Suppressor macrophage treated with lipopolysaccharide for 1 hour (primary cell): Measurements from ENCODE around the gene ABCF3.

Experiments used
- DNase-seq, 3 donors: peaks; one replicate each; pipeline ENCODE4 v3.0.0-alpha.2; 2020 to 2022

The ABCF3 gene

DNA sequence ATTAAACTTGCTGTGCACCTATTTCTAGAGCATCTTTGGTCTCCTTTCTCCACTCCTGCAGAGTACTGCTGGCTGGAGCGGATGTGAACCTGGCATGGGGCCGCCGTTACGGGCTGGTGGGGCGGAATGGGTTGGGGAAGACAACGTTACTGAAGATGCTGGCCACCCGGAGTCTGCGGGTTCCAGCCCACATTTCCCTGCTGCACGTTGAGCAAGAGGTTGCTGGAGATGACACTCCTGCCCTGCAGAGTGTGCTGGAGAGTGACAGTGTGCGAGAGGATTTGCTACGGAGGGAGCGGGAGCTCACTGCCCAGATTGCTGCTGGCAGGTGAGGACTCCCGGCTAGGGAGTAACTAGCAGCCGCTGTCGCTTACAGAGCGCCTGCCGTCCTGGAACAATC is 2.1 kb downstream of the ABCF3 start:
- no peak for DNase-seq

DNA sequence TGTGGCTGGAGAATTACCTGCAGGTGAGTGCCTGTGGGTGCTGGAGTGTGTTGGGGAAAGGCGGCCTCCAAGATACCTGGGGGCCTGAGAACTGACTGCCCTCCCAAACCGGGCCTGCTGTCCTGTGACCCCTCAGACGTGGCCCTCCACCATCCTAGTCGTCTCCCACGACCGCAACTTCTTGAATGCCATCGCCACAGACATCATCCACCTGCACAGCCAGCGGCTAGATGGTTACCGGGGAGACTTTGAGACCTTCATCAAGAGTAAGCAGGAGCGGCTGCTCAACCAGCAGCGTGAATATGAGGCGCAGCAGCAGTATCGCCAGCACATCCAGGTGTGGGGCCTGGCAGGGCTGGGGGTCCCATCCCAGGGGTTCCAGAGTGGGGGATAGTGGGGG is 3.4 kb downstream of the ABCF3 start:
- no peak for DNase-seq

DNA sequence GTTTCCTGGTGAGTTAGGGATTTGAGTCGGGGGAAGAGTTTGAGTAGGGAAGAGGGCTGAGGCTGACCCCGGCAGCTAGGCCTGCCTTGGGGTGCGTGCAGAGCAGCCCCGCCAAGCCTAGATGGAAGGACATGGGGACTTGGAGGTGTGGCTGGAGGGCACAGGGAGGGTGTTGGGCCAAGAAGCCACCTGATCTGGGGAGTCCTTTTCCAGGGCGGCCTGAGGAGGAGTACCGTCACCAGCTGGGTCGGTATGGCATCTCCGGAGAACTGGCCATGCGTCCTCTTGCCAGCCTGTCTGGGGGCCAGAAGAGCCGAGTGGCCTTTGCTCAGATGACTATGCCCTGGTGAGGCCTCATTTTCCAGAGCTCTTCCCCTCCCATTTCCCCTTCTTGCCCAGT is 6.9 kb downstream of the ABCF3 start:
- no peak for DNase-seq

DNA sequence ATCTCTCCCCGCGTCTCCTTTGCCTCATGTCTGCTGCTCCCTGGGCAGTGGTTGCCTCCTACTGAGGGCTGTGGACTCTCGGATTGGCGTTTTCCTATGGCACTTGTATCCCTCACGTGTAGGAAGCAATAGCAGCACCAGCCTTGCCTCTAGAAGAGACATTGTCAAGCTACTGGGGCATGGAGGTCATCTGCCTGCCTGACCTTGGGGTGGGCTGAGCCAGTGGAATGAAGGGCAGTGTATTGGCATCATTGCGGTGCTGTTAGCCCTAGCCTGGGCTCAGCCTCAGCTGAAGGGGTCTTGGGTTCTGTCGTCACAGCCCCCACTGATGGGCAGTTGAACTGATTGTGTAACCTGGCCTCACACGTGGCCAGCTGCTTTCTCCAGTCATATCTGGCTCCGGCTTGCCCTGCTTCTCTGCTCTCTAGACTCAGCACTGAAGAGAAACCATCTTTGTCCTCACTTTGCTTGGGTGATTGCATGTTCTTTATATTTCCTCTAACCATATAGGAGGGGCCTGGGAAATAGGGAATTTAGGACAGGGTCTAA is 8.1 kb downstream of the ABCF3 start:
- no peak for DNase-seq

DNA sequence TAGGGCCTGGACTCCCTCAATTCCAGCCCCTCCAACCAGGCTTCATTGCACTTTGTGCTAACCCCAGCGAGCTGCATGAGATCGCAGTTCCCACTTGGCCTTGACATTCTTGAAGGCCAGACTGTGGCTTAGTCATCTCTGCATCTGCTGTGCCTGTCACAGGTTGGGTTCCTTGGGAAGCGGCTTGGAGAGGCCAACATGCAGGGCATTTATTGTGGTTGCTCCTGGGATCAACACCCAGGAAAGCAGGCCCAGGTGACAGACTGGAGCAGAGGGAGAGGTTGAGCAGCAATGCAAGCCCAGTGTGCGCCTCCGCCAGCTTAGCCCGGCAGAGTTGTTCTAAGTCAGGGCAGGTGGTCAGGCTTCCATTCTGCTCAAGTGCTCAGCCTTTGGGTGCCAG is 10.5 kb downstream of the ABCF3 start:
- no peak for DNase-seq

DNA sequence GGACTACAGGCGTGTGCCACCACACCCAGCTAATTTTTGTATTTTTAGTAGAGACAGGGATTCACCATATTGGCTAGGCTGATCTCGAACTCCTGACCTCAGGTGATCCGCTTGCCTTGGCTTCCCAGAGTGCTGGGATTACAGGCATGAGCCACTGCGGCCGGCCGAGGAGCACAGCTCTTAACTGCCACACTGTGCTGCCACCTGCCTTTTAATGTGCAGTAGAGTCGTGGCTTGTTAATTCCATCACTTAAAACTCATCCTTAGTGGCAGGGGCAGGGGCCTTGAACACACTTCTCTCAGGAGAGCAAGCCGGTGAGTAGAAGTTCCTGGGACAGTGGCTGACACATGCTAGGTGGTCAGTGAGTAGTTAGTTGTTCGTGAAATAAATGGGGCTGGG is 12.5 kb downstream of the ABCF3 start:
- no peak for DNase-seq

DNA sequence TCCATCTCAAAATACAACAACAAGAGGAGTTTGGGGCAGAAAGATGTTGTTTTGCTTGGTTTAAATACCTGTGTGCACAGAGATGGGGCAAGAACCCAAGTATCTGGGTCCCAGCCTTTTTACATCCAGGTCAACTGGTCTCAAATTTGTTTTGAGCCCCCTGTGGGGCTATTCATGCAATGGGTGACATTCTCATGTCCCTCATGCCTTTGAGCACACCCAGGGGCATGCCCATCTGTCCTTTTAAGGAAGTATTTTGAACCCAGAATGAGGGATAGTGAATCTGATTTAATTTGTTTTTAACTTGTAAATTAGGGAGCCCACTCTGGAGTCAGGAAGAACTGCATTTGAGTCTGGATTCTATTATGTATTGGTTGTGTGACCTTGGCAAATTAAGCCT is 14.8 kb downstream of the ABCF3 start:
- DNase-seq, result no peak

DNA sequence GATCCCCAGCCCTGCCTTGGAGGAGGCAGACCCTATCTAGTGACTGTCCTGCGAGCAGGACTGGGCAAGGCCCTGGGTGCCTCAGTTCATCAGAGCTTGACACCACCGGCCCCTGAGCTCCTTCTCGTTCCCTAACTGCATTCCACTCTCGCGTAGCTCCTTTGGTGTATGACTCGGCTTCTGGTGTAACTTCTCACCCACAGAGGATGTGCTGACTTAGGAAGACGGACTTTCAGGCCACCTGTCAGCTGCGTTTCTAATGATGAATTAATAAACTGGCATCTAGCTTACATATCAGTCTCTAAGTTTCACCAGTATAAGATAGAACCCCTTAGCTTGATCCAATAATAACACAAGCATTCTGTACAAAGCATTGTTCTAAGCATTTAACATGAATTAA is 17.5 kb downstream of the ABCF3 start:
- DNase-seq, result no peak

DNA sequence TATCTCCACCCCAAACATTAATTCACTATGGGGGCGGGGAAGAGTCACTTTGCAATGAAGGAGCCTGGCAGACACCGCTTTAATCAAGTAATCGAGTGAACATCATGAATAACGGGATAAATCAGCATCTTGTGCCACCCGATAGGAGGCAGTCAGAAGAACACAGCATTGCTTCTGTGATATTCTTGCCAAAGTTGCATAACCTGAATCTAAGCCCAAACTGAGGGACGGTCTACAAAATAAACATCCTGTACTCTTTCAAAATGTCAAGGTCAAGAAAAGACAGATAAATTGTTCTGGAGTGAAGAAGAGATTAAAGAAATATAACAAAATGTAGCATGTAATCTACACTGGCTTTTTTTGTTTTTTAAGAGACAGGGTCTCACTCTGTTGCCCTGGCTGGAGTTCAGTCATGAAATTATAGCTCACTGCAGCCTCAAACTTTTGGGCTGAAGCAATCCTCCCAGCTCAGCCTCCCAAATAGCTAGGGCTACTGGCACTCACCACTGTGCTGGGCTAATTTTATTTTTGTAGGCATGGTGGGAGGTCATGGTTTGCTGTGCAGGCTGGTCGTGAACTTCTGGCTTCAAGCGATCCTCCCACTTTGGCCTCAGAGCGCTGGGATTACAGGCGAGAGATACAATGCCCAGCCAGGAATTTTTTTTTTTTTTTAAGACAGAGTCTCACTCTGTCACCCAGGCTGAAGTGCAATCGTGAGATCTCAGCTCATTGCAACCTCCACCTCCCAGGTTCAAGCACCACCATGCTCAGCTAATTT is 23.3 kb downstream of the ABCF3 start:
- no peak for DNase-seq

DNA sequence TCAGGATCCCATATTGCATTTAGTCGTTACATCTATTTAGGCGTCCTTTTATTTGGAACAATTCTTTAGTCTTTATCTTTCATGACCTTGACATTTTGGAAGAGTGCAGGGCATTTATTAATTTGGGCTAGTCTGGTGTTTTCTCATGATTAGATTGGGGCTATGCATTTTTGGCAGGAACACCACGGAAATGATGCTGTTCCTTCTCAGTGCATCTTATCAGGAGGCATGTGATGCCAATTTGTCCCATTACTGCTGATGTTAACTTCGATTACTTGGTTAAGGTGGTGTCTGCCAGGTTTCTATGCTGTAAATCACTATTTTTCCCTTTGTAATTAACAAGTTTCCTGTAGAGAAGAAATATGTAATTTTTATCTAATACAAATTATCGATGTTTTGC is 25.3 kb downstream of the ABCF3 start:
- no peak for DNase-seq

DNA sequence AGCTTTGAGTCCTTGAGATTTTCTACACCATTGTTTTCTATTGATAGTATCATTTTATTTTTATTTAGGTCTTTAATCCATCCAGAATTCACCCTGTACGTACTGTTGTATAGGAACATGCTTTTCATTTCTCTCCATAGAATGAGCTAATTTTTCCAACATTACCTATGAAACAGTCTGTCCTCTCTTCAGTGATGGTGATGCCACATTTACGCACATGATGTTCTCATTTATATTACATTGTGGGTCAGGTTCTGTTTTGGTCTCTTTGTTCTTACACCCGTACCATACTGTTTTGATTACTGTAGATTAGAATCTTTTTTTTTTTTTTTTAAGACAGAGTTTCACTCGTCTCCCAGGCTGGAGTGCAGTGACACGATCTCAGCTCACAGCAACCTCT is 25.7 kb downstream of the ABCF3 start:
- DNase-seq, result no peak

DNA sequence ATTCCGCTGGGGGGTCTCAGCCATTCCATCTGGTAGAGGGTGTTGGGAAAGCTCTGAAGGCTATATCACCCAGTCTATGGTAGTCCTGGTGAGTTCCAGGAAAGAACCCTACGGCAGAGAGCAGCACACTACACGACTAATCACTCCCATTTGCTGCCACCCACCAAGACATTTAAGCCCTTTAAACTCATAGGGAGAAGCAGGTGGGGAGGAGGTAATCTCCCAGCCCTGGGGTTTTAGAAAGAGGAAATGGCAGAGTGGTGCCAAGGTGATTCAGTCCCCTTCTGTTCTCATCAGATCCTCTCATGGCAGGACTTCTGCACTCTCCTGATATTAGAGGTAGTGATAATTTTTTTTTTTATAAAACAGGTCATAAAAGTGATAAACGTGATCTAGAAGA is 32.8 kb downstream of the ABCF3 start:
- DNase-seq, result no peak

DNA sequence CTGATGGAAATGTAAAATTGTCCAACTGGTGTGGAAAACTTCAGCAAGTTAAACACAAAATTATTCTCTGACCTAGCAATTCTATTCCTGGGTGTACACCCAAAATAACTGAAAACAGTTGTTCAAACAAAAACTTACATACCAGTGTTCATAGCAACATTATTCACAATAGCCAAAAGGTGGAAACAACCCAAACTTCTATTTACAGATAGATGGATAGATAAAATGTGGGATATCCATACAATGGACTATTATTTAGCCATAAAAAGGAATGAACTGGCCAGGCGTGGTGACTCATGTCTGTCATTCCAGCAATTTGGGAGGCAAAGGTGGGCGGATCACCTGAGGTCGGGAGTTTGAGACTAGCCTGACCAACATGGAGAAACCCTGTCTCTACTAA is 36.5 kb downstream of the ABCF3 start:
- no peak for DNase-seq

DNA sequence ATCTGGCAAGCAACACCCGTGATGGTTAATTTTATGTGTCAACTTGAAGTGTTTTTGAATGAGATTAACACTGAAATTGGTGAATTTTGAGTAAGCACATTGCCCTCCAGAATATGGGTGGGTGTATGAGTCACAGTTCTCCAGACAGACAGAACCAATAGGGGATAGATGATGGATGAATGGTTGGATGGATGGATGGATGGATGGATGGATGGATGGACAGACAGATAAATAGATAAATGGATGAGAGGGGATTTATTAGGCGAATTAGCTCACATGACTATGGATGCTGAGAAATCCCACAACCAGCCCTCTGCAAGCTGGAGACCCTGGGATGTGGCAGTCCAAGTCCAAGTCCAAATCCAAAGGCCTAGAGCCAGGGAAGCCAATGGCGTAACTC is 37.9 kb downstream of the ABCF3 start:
- no peak for DNase-seq

DNA sequence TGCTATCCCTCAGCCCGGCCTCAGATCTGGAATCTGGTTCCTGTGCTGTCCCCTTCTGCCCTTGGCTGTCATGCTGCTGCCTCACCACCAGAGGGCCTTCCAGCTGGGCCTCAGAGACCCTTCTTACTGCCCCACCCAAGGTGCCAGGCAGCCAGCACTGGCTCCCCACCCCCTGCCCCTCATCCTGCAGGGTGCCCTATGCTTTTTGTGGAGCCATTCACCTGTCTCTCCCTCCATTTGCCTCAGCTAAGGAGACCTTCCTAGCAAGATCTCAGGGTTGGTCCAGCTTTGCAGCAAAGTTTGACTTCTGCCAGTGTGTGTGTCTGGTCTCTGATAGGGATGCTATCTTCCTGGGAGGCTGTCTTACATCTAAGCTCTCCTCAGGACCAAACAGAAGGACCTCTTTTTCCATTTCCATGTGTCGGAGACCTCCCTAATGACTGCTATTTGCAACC is 41.5 kb downstream of the ABCF3 start:
- peak; percentile 59 to 66 (median 61) for DNase-seq

DNA sequence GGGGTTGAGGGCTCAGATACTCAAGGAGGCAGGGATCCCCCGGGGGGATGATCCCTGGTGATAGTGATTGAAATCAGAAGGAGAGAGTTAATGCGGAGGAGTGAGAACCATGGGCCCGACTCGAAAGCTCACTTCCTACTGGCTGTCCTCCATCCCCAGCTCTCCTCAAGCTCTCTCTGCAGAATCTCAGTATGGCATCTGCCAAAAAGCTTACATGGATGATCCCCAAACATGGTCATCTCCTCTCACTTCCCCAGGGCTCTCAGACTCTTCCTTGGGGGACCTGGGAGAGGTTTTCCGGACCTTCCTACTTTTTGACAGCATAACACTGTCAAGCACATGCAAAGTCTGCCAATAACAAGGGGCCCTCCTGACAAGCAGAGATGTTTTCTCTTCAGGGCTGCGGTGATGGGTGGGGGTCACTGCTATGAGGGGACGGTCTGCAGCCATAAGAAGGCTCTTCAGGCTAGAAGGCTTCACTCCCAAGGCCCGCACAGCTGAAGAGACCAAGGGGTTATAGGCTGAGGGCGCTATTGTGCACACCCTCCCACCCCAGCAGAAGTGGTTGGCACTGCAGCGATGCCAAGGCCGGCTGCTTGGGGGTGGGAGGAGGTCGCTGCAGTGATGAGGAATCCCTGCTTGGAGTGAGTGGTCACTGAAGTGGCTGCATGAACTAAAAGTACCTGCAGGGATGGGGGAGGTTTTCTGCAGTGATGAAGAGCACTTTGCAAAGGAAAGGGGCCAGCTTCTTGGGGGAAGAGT is 42.6 kb downstream of the ABCF3 start:
- no peak for DNase-seq

DNA sequence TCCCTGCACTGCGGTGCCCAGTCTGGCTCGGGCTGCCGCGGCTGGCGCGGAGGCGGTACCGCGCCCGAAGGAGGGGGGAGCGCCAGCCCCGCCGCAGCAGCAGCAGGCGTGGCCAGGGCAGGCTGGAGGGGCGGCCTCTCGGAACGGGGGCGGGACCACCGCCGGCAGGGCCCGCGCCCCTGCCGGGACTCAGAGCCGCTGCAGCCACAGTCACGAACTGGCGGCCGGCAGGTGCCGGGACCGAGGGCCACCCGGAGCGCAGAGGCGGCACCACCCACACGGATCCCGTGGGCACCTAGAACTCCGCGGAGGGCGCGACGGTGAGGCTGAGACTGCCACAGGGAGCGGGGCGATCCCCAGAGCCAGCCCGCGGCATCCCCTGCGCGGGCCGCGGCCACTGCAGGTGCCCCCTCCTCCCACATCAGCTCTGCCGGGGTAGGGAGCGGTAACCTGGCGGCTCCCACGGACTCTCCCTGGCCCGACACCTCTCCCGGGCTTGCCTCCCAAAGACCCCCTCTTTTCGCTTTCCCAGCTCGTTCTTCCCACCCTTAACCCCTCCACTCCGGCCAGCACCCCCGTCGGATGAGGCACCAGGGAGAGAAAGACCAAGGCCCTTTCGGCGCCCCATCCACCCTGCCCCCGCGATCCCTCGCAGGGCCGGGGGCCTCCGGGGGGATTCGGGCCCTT is 43.5 kb downstream of the ABCF3 start, which contains the start of gene VWA5B2:
VWA5B2 (plus strand) TSS at position 192 of the 687 bp plus-strand sequence. CDS start 944 bp downstream, outside the sequence.
- DNase-seq, result peak; percentile 60 to 78 (median 64)

DNA sequence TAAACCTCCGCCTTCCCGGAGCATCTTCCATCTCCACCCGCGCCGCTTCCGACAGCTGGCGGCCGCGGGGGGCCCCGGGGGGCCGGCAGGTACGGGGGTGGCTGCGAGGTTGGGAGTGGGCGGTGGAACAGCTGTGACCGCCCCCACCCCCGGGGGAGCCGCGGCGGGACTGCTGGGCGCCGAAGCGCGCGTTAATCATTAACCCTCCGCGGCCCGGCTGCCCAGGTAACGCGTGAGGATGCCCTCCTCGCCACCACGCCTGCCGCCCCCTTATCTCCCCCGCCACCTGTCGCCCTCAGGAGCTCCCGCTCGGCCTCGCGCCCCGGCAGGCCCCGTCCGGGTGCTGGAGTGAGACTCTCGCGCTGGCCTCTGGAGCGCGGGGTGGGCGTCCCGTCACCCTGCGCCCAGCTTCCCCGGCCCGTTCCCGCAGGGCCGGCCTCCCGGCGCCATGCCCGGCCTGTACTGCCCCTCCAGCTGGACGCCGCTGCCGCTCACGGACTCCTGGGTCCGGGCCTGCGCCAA is 44.1 kb downstream of the ABCF3 start:
- DNase-seq, result peak in 2 of 3 donors; percentile 16 to 18

DNA sequence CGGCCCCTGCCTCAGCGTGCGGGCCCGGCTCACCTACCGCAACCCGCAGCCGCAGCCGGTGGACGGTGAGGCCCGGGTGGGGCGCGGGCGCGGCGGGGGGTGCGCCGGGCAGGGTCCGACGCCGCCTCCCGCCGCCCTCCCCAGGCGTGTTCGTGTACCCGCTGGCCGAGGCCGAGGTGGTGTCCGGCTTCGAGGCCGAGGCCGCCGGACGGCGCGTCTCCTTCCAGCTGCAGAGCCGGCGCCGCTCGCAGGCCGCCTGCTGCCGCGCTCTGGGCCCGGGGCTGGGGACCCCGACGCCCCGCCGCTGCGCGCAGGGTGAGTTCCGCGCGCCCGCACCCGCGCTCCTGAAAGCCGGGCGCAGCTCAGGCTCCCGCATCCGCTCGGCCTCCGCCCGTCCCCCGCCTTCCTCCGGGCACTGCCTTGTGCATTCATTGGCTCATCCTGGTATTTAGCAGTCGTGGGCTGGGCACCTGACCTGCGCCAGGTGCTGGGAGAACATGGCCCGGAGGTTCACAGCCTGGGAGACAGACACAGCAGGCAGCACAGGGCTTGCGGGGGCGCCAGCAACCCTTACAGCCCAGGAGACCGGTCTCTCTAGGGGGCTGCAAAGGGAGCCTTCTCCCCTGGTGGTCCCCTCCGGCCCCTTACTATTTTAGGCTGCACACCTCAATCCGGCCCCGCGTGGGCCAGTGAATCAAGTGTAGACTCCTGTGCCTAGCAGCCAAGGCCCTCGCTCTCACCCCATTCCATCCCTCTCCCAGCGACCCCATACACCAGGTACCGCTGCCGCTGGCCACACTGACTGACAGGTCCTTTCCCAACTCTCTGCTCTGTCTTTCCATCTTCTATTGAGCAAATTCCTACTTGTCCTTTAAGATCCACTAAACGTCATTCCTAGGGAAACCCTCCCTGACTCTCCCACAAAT is 44.9 kb downstream of the ABCF3 start:
- peak in 2 of 3 donors; percentile 10 to 12 for DNase-seq

DNA sequence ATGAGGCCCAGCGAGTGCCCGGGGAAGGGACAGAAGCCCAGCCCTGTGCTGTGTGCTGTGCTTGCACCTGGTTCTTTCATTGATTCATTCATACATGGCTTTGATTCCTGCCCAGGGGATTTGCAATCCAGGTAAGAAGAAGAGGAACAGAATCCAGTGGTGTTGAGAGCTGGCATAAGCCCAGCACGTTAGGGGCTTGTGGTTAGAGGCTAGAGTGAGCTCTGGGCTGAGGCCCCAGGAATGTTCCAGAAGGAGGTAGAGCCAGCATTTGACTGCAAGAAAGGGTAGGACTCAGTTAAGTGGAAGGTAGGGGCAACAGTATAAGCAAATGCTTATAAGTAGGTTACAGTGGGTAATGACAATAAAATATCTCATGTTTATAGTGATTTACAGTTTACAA is 45.7 kb downstream of the ABCF3 start:
- DNase-seq, result no peak

DNA sequence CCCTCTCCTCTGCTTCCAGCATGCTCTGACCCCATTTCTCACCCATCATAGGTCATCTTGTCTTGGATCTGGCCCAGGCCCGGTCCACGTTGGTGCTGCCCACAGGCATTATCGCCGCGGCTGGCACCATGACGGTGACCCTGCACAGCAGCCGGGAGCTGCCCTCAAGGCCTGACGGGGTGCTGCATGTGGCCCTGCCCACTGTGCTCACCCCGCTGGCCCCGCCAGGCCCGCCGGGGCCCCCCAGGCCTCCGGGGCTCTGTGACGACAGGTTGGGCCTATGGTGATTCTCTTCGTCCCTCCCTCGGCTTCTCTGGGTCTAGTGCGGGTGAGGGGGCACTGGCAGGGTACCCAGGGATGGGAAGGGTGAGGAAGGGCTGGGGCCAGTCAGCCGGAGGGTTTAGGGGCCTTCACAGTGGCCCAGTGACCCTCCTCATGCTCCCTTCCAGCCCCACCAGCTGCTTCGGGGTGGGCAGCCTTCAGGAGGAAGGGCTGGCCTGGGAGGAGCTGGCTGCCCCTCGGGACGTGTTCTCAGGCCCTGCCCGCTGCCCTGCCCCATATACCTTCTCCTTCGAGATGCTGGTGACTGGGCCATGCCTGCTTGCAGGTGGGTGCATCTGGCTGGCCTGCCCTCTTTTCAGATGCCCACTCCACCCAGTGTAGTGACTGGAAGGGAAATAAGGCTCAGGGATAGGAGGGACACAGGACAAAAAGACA is 47.3 kb downstream of the ABCF3 start:
- no peak for DNase-seq
